RPMI8226 (cell line): ENCODE measurements around the gene GPR39.
A peak's percentile ranks its signal among the peaks of the same experiment; 100 is the strongest.
"Not testable (repeated sequence)": the region's sequence is repeated elsewhere in the genome, so short reads cannot be mapped to it uniquely, and the experiment has no call there.

Experiments used
- DNase-seq: peaks from one replicate; pipeline ENCODE4 v3.0.0-alpha.2; 2015

GPR39 gene

GRCh38 chr2:132416723-132417395, at the start of gene GPR39:
Gene GPR39, plus strand, starts transcription at chr2:132416805.
- peak; percentile 40 for DNase-seq

- no peak for DNase-seq
These were observed 48.4 kb upstream of the GPR39 start for GRCh38 chr2:132368191-132368590.

DNA sequence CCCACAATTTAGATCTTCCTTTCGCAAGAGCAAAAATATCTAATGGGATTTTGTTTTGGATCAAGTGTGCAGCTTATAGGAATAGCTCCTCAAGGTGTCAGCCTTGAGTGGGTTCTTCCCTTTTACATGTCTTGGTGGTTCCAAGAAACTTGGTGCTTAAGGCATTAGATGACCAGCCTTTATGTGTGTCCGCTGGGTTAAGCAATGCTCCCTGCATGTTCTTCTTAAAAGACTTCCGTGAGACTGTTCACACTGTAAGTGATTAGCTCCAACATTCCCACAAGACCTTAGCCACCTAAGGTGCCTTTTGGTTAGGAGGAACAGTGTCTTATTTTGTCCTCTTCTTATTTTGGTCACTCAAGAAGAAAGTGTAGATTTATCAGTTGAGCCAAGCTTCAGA, 44.3 kb upstream of the GPR39 start:
- no peak for DNase-seq

DNA sequence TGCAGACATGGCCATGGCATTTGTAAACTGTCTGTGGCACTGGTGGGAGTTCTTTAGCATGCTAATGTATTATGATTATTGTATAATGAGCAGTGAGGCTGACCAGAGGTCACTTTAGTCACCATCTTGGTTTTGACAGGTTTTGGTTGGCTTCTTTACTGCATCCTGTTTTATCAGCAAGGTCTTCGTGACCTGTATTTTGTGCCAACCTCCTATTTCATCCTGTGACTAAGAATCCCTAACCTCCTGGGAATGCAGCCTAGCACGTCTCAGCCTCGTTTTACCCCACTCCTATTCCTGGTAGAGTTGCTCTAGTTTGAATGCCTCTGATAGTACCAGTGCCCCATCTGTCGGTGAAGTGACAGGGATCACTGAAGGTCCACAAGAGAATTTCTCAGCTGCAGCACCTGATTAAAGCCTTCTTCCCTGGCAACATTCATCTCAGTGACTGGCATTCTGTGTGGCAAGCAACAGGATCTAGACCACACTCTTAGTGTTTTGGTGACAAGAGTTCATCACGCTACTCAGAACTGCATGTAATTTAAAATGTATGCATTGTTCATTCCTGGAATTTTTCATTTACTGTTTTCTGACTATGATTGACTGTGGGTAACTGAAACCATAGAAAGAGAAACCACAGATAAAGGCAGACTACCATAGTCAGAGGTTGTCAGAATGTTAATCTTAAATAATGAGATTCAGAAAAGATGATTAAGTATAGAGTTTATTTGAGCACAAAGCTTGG, 43.0 kb upstream of the GPR39 start:
- no peak for DNase-seq

- no peak for DNase-seq
These were observed 42.5 kb upstream of the GPR39 start for GRCh38 chr2:132374151-132374550.

GRCh38 chr2:132374551-132374950, 42.1 kb upstream of the GPR39 start:
- DNase-seq = no peak

DNA sequence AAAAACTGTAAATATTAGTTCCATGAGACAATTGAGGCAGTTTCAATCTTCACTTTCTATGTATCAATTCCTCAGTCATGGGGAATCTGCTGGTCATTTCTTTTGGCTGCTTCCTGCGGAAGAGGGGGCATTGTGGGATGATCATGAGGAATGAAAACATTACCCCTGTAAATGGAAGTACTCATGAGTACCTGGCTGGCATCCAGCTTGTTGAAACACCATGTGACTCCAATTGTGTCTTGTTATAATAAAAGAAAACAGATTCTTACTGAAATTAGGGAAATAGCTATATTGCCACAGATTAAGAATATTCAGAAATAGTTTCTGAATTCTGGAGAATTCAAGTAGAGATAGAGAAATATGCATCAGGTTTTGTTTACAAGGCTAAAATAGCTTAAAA, 41.6 kb upstream of the GPR39 start:
- DNase-seq = no peak

- no peak for DNase-seq
These were observed 35.2 kb upstream of the GPR39 start for GRCh38 chr2:132381376-132381775.

DNA sequence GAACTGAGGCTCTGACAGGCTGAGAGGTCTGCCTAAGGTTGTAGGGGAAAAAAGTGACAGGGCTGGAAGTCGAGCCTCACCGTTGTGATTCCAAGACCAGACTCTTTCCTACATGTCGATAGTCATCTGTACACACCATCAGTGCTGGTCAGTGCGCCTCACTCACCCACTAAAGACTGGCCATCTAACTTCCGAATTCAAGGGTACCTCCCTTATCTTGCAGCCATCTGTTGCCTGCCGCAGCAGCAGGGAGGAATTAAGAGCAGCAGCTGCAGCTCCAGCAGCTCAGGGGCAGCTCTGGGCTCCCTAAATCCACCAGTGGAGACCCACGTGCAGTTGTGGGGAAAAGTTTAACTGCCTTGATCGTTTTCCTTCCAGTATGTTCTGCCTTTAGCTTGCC, 32.6 kb upstream of the GPR39 start:
- no peak for DNase-seq

- peak; percentile 30 for DNase-seq
These were observed 32.0 kb upstream of the GPR39 start for GRCh38 chr2:132384491-132385151.

GRCh38 chr2:132387126-132387525, 29.5 kb upstream of the GPR39 start:
- no peak for DNase-seq

DNA sequence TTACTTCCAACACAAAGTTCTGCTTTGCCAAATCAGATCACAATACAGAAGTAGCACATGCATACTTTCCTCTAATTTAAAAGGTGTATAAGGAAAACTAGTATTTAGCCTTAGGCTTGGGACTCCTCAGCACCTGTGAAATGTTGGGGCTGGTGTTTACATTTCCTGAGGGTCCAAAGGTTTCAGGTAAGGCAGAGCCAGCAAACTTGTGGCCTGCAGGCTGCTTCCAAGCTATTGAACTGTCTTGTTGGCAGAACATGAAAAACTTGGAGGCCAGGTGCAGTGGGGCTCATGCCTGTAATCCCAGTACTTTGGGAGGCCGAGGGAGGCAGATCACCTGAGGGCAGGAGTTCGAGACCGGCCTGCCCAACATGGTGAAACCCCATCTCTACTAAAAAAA, 26.5 kb upstream of the GPR39 start:
- DNase-seq = no peak

DNA sequence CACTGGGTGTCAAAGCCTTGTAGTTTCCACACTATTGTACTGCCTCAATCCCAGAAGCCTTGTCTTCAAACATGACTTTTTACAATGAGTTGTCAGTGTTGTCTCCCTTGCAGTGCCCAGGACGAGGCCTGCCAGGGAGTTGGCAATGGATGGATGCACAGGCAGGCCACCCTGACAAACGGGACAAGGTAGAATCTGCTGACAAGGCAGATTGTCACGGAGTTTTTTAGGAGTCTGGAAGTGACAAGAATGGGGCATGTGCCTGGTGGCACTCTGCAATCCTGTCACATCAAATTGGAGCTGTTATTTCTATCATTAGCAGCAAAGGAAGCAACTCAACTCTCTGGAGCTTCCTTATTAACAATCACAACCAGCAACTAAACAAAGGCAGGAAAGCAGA, 25.2 kb upstream of the GPR39 start:
- no peak for DNase-seq

DNA sequence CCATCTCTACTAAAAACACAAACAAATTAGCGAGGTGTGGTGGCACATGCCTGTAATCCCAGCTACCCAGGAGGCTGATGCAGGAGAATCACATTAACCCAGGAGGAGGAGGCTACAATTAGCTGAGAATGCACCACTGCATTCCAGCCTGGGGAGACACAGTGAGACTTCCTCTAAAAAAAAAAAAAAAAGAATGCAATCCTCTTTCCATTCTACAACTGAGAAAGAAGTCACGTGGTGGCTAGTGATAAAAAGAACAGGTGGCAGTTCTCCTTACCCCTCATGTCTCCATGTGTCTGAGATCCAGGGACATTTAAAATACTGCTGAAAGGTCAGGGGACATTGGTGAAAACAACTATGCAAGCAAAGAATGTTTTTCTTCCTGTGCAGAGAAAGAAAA, 24.4 kb upstream of the GPR39 start:
- no peak for DNase-seq

DNA sequence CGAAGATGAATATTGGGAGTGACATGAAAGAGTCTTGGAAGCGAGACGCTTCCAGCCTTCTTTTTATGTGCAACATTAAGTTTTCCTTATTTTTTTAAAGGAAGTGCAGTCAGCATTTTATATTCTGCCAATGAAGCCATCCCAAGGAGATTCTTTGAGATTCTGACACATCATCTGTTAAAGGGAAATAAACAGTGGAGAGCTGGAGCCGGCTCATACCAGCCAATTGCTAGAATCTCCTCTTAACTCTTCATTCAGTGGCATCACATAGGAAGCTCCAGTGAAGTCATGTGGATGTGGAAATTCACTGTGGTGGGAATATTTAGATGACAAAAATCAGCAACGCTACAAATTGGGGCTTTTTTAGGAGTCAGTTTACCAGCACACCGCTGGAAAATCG, 23.7 kb upstream of the GPR39 start:
- DNase-seq = no peak

DNA sequence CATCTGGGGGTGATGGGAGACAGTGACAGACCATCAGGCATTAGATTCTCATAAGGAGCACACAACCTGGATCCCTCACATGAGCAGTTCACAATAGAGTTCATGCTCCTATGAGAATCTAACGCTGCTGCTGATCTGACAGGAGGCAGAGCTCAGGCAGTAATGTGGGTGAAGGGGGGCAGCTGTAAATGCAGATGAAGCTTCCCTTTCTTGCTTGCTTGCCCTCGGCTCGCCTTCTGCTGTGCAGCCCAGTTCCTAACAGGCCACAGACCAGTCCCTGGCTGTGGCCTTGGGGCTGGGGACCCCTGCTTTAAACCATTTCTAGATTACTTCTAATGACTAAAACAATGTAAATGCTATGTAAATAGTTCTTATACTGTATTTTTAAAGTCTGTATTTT, 19.6 kb upstream of the GPR39 start:
- DNase-seq = not testable (repeated sequence)

DNA sequence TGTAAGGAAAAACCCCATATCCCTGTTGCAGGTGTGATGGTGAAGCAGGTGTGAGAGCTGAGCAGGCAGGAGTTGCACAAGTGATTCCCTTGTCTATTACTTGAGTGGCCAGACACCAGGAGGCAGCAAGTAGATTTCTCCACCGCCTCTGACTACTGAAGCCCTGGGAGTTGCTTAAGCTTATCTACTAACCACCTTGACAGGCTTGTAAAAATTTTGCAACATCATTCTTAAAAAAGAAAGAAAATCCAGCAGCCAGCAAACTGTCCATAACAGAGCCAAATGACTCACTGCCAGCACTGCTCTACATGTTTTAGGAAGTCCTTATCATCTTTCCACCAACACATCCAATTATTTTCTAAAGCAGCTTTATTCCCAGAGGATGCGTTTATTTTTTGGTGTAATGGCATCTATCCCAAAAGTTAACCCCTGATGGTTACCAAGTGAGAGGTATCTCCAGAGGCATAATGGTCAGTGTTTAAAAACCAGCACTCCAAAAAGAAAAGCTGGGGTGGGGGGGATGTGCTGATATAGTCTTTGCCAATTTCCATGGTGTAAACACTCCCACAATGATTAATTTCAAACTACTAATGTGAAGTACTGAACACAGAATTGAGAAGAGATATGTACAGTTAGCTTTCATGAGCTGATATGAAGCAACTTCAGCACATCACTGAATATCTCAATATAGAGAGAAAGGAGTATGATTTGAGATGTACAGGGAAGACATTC, 16.3 kb upstream of the GPR39 start:
- no peak for DNase-seq

DNA sequence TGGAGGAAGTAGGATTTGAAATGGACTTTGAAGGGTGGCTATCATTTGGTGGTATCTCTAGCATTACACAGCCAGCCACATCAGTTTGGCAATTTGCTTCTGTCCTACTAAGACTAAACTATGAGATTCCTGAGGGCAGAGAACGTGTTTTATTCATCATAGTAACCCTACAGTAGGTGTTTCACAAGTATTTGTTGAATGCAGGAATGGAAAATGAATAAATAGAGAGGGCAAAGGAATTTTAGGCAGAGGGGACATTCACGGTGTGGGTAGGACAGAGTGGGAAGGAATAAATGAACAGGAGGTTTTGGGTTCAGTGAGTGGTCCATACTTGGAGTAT, 15.7 kb upstream of the GPR39 start:
- DNase-seq = no peak

GRCh38 chr2:132401326-132401725, 15.3 kb upstream of the GPR39 start:
- DNase-seq = no peak

GRCh38 chr2:132403146-132403545, 13.5 kb upstream of the GPR39 start:
- no peak for DNase-seq

- no peak for DNase-seq
These were observed 12.5 kb upstream of the GPR39 start for GRCh38 chr2:132404056-132404455.

DNA sequence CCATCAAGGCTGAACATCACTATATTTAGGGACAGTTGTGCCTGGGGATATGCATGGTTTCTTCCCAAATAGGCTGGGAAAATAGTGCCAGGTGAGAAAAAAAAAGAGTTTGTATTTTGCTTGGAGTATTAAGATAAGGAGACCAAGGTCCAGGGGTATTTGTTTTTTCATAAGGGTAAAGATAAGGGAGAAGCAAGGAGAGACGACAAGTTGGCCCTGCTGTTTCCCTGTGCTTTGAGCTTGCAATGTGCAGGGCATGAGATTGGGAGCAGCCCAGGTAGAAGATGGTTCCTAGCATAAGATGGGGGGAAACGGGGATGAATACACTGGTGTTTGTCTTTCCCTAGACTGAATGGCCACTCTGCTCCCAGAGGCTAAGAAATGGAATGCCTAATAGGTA, 8.8 kb upstream of the GPR39 start:
- no peak for DNase-seq

- no peak for DNase-seq
These were observed 4.6 kb upstream of the GPR39 start for GRCh38 chr2:132412021-132412420.

DNA sequence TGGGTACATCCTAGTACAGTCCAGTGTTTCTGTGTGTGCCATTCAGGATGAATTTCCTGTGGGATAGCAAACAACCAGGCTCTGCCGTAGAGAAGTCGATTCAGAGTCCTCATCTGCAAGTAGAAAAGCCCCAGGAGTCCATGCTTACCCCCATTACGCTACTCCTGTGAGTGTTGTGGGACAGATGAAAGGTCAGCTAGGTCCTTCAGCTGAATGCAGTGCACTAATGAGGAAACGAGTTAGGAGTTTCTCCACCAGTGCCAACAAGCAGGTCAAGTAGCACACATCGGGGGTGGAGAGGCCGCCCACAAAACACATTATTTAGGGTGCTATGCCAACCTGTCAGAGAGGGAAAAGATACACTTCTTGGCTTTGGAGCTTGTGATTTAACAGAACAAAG, 2.5 kb upstream of the GPR39 start:
- DNase-seq = no peak
